H1 (cell line): Measurements from ENCODE around the gene LEMD1. TPM values are rescaled to one million over a fixed set of nuclear protein-coding genes. Genes with fewer than 3 reads are reported as not detected.
"Not testable (repeated sequence)": the region's sequence is repeated elsewhere in the genome, so short reads cannot be mapped to it uniquely, and the experiment has no call there.

ENCODE experiments used
- CTCF ChIA-PET: fragments of 300-600 bp; sonication (Branson Sonifier 250); formaldehyde crosslinking; loops from one replicate; lab custom pipeline; 2021; ENCODE audit not compliant: partially characterized antibody; lab: Charles Lee
- POLR2A ChIA-PET: fragments of 300-600 bp; sonication (Branson Sonifier 250); formaldehyde crosslinking; loops from one replicate; lab custom pipeline; 2021; ENCODE audit warnings: inconsistent platforms; ENCODE audit not compliant: partially characterized antibody; lab: Charles Lee
- DNase-seq, 2 experiments: peaks; one replicate each; pipeline versions ENCODE4 v3.0.0 to v3.0.0-alpha.2; 2010 to 2022; ENCODE audit warnings: low spot score in 2 of 2, low read depth in 1 of 2, mixed read lengths in 1 of 2
- FAIRE-seq: peaks from 2 replicates; lab custom pipeline; 2011; peaks lifted over from hg19 to GRCh38; lab: Jason Lieb, UNC
- H2AFZ ChIP-seq: 2 replicates; pipeline ENCODE4 v1.8.1; 2012; ENCODE audit warnings: low read length, inconsistent platforms
- H2AK5ac ChIP-seq: 2 replicates; pipeline ENCODE4 v1.6.1; 2013; ENCODE audit warnings: low read depth, low read length
- H2BK120ac ChIP-seq: replicated peaks from 2 replicates; pipeline ENCODE3; 2013; ENCODE audit warnings: low read depth, low read length, inconsistent platforms
- H2BK12ac ChIP-seq: 2 replicates; pipeline ENCODE4 v1.6.1; 2013; ENCODE audit warnings: low read depth, low read length
- H2BK15ac ChIP-seq: 2 replicates; pipeline ENCODE4 v1.6.1; 2013; ENCODE audit warnings: low read length
- H2BK20ac ChIP-seq: 2 replicates; pipeline ENCODE4 v1.6.1; 2013; ENCODE audit warnings: low read length
- H2BK5ac ChIP-seq: 2 replicates; pipeline ENCODE4 v1.6.1; 2013; ENCODE audit warnings: low read depth, low read length
- H3K14ac ChIP-seq: 2 replicates; pipeline ENCODE4 v1.6.1; 2013; ENCODE audit warnings: inconsistent platforms; ENCODE audit not compliant: insufficient read length
- H3K18ac ChIP-seq: 2 replicates; pipeline ENCODE4 v1.6.1; 2013; ENCODE audit warnings: low read length; ENCODE audit errors: extremely low read depth
- H3K23ac ChIP-seq: 2 replicates; pipeline ENCODE4 v1.6.1; 2013; ENCODE audit warnings: inconsistent platforms; ENCODE audit not compliant: insufficient read length
- H3K23me2 ChIP-seq: 2 replicates; pipeline ENCODE4 v1.6.1; 2013; ENCODE audit warnings: low read depth, low read length
- H3K27ac ChIP-seq: 2 replicates; pipeline ENCODE4 v1.6.1; 2011; ENCODE audit warnings: low read depth, low read length, inconsistent platforms
- H3K27me3 ChIP-seq, 4 experiments: replicated peaks in 1 of 4; 1 replicate in 1 of 4; 2 replicates in 3 of 4; pipeline versions ENCODE4 v1.6.1 to v1.8.1; 2011 to 2013; ENCODE audit warnings: low read length in 3 of 4, mild to moderate bottlenecking in 3 of 4, inconsistent platforms in 2 of 4, mixed read lengths in 2 of 4, moderate library complexity in 1 of 4; ENCODE audit not compliant: control insufficient read depth in 3 of 4, insufficient read depth in 3 of 4; ENCODE audit errors: extremely low read depth in 1 of 4
- H3K36me3 ChIP-seq, 4 experiments: 2 replicates each; pipeline versions ENCODE4 v1.6.1 to v1.8.1; 2011 to 2013; ENCODE audit warnings: mild to moderate bottlenecking in 4 of 4, low read length in 3 of 4, moderate library complexity in 2 of 4, control low read depth in 1 of 4, inconsistent platforms in 1 of 4; ENCODE audit not compliant: insufficient read depth in 4 of 4, control insufficient read depth in 2 of 4
- H3K4ac ChIP-seq: replicated peaks from 2 replicates; pipeline ENCODE3; 2013; ENCODE audit warnings: low read length, low read depth, mixed read lengths, inconsistent platforms; ENCODE audit not compliant: insufficient read length
- H3K4me1 ChIP-seq, 4 experiments: replicated peaks in 1 of 4; 1 replicate in 1 of 4; 2 replicates in 3 of 4; pipeline versions ENCODE4 v1.6.1 to v1.8.1; 2011 to 2013; ENCODE audit warnings: low read length in 3 of 4, inconsistent platforms in 2 of 4, mixed read lengths in 1 of 4; ENCODE audit not compliant: insufficient read depth in 4 of 4, control insufficient read depth in 3 of 4
- H3K4me2 ChIP-seq, 2 experiments: 2 replicates each; pipeline versions ENCODE4 v1.6.1 to v1.8.1; 2011 to 2013; ENCODE audit warnings: low read depth in 2 of 2, low read length in 2 of 2, control low read depth in 1 of 2, inconsistent platforms in 1 of 2, mild to moderate bottlenecking in 1 of 2; ENCODE audit not compliant: insufficient read depth in 1 of 2
- H3K4me3 ChIP-seq, 4 experiments: fragments of 200-600, 300-600 bp in 1 of 4; sonication (generic), shearing (Covaris generic), sonication (Bioruptor Twin) in 1 of 4; 2 replicates each; pipeline versions ENCODE4 v1.5.1 to v1.8.1; 2011 to 2016; ENCODE audit warnings: low read length in 4 of 4, low read depth in 3 of 4, control low read depth in 2 of 4, inconsistent platforms in 2 of 4, mild to moderate bottlenecking in 2 of 4, mixed read lengths in 1 of 4, moderate library complexity in 1 of 4; ENCODE audit not compliant: insufficient read depth in 2 of 4; ENCODE audit errors: extremely low read depth in 1 of 4
- H3K56ac ChIP-seq: replicated peaks from 2 replicates; pipeline ENCODE3; 2013; ENCODE audit warnings: low read depth, mild to moderate bottlenecking, mixed read lengths, low read length, inconsistent platforms; ENCODE audit not compliant: insufficient read length
- H3K79me1 ChIP-seq: 2 replicates; pipeline ENCODE4 v1.6.1; 2013; ENCODE audit warnings: low read depth, low read length, control low read depth
- H3K79me2 ChIP-seq, 2 experiments: 2 replicates each; pipeline versions ENCODE4 v1.6.1 to v1.8.1; 2012 to 2013; ENCODE audit warnings: low read length in 2 of 2, mild to moderate bottlenecking in 2 of 2, inconsistent platforms in 1 of 2; ENCODE audit not compliant: insufficient read depth in 2 of 2, control insufficient read depth in 1 of 2
- H3K9ac ChIP-seq, 4 experiments: replicated peaks in 1 of 4; 1 replicate in 1 of 4; 2 replicates in 3 of 4; pipeline versions ENCODE4 v1.6.1 to v1.8.1; 2011 to 2013; ENCODE audit warnings: low read depth in 3 of 4, low read length in 3 of 4, control low read depth in 2 of 4, mild to moderate bottlenecking in 2 of 4, moderate library complexity in 2 of 4, inconsistent platforms in 1 of 4; ENCODE audit errors: extremely low read depth in 1 of 4
- H3K9me3 ChIP-seq, 2 experiments: 2 replicates each; pipeline versions ENCODE4 v1.6.1 to v1.8.1; 2012 to 2013; ENCODE audit warnings: mild to moderate bottlenecking in 2 of 2, moderate library complexity in 2 of 2, control low read depth in 1 of 2, inconsistent platforms in 1 of 2, low read depth in 1 of 2, low read length in 1 of 2, mixed read lengths in 1 of 2; ENCODE audit not compliant: insufficient read depth in 2 of 2
- H4K20me1 ChIP-seq, 2 experiments: replicated peaks in 1 of 2; 2 replicates each; pipeline versions ENCODE3 to v1.8.1; 2011 to 2013; ENCODE audit warnings: inconsistent platforms in 2 of 2, low read length in 2 of 2, mild to moderate bottlenecking in 1 of 2; ENCODE audit not compliant: insufficient read depth in 2 of 2, control insufficient read depth in 1 of 2
- H4K5ac ChIP-seq: 2 replicates; pipeline ENCODE4 v1.6.1; 2013; ENCODE audit warnings: low read length, low read depth, mixed read lengths, inconsistent platforms; ENCODE audit not compliant: insufficient read length
- H4K8ac ChIP-seq: 2 replicates; pipeline ENCODE4 v1.8.0; 2013; ENCODE audit warnings: mild to moderate bottlenecking, moderate library complexity, low read length, inconsistent platforms; ENCODE audit not compliant: insufficient read depth; ENCODE audit errors: extremely low read depth
- H4K91ac ChIP-seq: replicated peaks from 2 replicates; pipeline ENCODE3; 2013; ENCODE audit warnings: low read length, mixed read lengths, inconsistent platforms; ENCODE audit not compliant: insufficient read length
- WGBS, 2 experiments: shearing (Covaris generic) in 1 of 2; methylation state at CpG; one replicate each; pipeline versions ENCODE4 v1.1.6 to v1.1.7; 2013 to 2015; ENCODE audit warnings: low lambda C conversion rate in 2 of 2, mixed read lengths in 2 of 2, inconsistent platforms in 1 of 2, low coverage in 1 of 2, missing lambda C conversion rate in 1 of 2; ENCODE audit not compliant: insufficient replicate concordance in 2 of 2, insufficient coverage in 1 of 2, insufficient read length in 1 of 2; ENCODE audit errors: extremely low coverage in 1 of 2, missing lambda C conversion rate in 1 of 2; 5-methylcytosine and 5-hydroxymethylcytosine counted together
- polyA plus RNA-seq, 7 experiments: library from polyadenylated mRNA; depleted of rRNA in 3 of 7; stranded (reverse) in 5 of 7; unstranded in 2 of 7; fragments of >200 nt in 5 of 7; fragments of 200-250 nt in 2 of 7; gene quantifications; 1 replicate in 5 of 7; 2 replicates in 1 of 7; 4 replicates in 1 of 7; pipeline versions ENCODE4 v1.2.1 to v1.2.3, GENCODE V29; 2011 to 2013; ENCODE audit warnings: missing spikeins in 2 of 7, mixed read lengths in 2 of 7
- total RNA-seq: library from RNA; stranded (reverse); fragmentation: NEBNext Ultra II Directional; extraction: Animal tissue kit (Norgen Biotek cat#: 25700); gene quantifications from 2 replicates; pipeline ENCODE4 v1.2.1, GENCODE V29; 2021

The LEMD1 gene
- total and polyA plus RNA-seq, 2 of the 8 experiments (the other 6 are each of a cell fraction or from before 2014, with no cell fraction given) = 10.0 to 10.5 TPM

DNA sequence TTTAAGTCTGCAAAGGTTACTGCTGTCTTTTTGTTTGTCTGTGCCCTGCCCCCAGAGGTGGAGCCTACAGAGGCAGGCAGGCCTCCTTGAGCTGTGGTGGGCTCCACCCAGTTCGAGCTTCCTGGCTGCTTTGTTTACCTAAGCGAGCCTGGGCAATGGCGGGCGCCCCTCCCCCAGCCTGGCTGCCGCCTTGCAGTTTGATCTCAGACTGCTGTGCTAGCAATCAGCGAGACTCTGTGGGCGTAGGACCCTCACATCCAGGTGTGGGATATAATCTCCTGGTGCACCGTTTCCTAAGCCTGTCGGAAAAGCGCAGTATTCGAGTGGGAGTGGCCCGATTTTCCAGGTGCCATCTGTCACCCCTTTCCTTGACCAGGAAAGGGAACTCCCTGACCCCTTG lies 15.6 kb downstream of the LEMD1 start:
- not testable (repeated sequence) for H2BK120ac ChIP-seq

DNA sequence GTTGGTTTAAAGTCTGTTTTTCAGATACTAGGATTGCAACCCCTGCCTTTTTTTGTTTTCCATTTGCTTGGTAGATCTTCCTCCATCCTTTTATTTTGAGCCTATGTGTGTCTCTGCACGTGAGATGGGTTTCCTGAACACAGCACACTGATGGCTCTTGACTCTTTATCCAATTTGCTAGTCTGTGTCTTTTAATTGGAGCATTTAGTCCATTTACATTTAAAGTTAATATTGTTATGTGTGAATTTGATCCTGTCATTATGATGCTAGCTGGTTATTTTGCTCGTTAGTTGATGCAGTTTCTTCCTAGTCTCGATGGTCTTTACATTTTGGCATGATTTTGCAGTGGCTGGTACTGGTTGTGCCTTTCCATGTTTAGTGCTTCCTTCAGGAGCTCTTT lies 17.4 kb downstream of the LEMD1 start:
- H3K27ac ChIP-seq, H2BK5ac ChIP-seq, H3K23ac ChIP-seq, H4K91ac ChIP-seq, H3K36me3 ChIP-seq, H2BK20ac ChIP-seq, H3K4me1 ChIP-seq, H2BK12ac ChIP-seq, H4K5ac ChIP-seq, H2BK15ac ChIP-seq, H4K8ac ChIP-seq, POLR2A ChIA-PET, H3K79me2 ChIP-seq, H3K27me3 ChIP-seq, H3K4me2 ChIP-seq, H3K14ac ChIP-seq, H3K79me1 ChIP-seq, H3K4me3 ChIP-seq, FAIRE-seq, H4K20me1 ChIP-seq, H3K23me2 ChIP-seq, H3K18ac ChIP-seq, H3K9ac ChIP-seq, H2AFZ ChIP-seq, H2AK5ac ChIP-seq, H2BK120ac ChIP-seq, H3K56ac ChIP-seq, H3K4ac ChIP-seq, DNase-seq, CTCF ChIA-PET: not testable (repeated sequence)
- H3K9me3 ChIP-seq = peaks cover 3 to 14% of the 10 kb centered on the region in 2 experiments; a peak in 3 of 4 replicates
- 40% methylated on average over 2 of the region's 3 CpGs; no CpG with 5 or more reads in 1 of the 2 experiments for WGBS, 2 experiments

More for the DNA sequence above, 15.6 kb downstream of the LEMD1 start:
- H4K8ac ChIP-seq, H3K14ac ChIP-seq, H2BK12ac ChIP-seq, H3K56ac ChIP-seq, H2AFZ ChIP-seq, H2AK5ac ChIP-seq, H3K4me2 ChIP-seq, H3K4ac ChIP-seq, H3K79me1 ChIP-seq, FAIRE-seq, H3K79me2 ChIP-seq, H2BK5ac ChIP-seq, H3K18ac ChIP-seq, H3K23me2 ChIP-seq, H4K20me1 ChIP-seq, POLR2A ChIA-PET, H3K27ac ChIP-seq, H2BK15ac ChIP-seq, H2BK20ac ChIP-seq, H3K27me3 ChIP-seq, H3K9ac ChIP-seq, H4K5ac ChIP-seq, H3K4me3 ChIP-seq, H3K4me1 ChIP-seq, DNase-seq, H4K91ac ChIP-seq, H3K23ac ChIP-seq, H3K36me3 ChIP-seq: not testable (repeated sequence)
- 90% methylated on average over 4 of the region's 12 CpGs; no CpG with 5 or more reads in 1 of the 2 experiments for WGBS, 2 experiments
- CTCF ChIA-PET = interaction anchor here (0.7 to 1.7 kb wide), 3 partner anchors 56 to 118 kb away, joined by 3 to 9 read pairs (median 5); no protein-coding TSS in a partner anchor
- H3K9me3 ChIP-seq = peaks cover 3 to 14% of the 10 kb centered on the region in 2 experiments; a peak in 3 of 4 replicates
